ENCODE results near the gene RUFY3.

RUFY3 gene

DNA sequence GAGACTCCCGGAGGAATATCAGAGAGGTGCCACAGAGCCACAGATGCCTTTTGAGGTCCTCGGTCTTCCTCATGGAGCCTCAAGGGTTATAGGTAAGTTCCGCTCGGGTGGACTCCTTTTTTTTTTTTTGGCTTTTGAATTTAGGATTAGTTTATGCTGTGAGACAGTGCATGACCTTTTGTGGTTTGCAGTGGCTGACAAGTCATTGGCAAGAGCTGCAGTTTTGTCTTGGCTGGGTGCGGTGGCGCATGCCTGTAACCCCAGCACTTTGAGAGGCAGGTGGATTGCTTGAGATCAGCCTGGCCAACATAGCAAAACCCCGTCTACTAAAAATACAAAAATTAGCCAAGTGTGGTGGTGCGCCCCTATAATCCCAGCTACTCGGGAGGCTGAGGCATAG is 122.4 kb downstream of the RUFY3 start:
- no peak for DNase-seq

GRCh38 chr4:70849291-70849690 is 127.5 kb downstream of the RUFY3 start:
- no peak for DNase-seq

DNA sequence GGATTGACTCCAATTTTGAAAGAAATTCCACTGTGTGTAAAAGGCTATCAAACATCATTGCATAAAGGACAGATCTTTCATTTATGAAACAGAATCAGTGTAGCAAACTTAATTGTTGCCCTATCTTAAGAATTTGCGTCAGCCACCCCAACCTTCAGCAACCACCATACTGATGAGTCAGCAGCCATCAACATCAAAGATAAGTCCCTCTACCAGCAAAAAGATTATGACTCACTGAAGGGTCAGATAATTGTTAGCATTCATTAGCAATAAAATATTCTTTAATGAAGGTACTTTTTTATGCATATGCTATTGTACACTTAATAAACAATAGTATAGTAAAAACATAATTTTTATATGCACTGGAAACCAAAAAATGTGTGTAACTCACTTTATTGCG is 133.7 kb downstream of the RUFY3 start:
- no peak for DNase-seq
